ENCODE data around the gene NCAM1.

- TF ChIP-seq, protein P1, sequence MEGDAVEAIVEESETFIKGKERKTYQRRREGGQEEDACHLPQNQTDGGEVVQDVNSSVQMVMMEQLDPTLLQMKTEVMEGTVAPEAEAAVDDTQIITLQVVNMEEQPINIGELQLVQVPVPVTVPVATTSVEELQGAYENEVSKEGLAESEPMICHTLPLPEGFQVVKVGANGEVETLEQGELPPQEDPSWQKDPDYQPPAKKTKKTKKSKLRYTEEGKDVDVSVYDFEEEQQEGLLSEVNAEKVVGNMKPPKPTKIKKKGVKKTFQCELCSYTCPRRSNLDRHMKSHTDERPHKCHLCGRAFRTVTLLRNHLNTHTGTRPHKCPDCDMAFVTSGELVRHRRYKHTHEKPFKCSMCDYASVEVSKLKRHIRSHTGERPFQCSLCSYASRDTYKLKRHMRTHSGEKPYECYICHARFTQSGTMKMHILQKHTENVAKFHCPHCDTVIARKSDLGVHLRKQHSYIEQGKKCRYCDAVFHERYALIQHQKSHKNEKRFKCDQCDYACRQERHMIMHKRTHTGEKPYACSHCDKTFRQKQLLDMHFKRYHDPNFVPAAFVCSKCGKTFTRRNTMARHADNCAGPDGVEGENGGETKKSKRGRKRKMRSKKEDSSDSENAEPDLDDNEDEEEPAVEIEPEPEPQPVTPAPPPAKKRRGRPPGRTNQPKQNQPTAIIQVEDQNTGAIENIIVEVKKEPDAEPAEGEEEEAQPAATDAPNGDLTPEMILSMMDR (conservative IDR thresholded peaks at IDR 0.05) = no peak
- TF ChIP-seq ZFX (IDR thresholded peaks at IDR 0.05) = no peak
These were observed 10.0 kb downstream of the NCAM1 start for GRCh38 chr11:112971195-112971594.
